LHCN-M2 (cell line): ENCODE measurements around the gene CHTF8. TPM values are rescaled to one million over a fixed set of nuclear protein-coding genes. Genes with fewer than 3 reads are reported as not detected.

Experiments
- DNase-seq: peaks from one replicate; pipeline ENCODE4 v3.0.0-alpha.2; 2012; ENCODE audit warnings: low read depth
- total RNA-seq: library from RNA; depleted of rRNA; stranded (reverse); fragments of >200 nt; gene quantifications from 2 replicates; pipeline ENCODE4 v1.2.3, GENCODE V29; 2014

Gene CHTF8
- total RNA-seq, 1 experiment from 2014 or later = 67.9 TPM

GRCh38 chr16:69113216-69113615 lies 19.2 kb downstream of the CHTF8 start:
- no peak for DNase-seq

GRCh38 chr16:69112285-69113129 lies 19.9 kb downstream of the CHTF8 start:
- peak; percentile 44 for DNase-seq

GRCh38 chr16:69111876-69112230 lies 20.5 kb downstream of the CHTF8 start:
- DNase-seq = no peak

GRCh38 chr16:69111216-69111875 lies 21.0 kb downstream of the CHTF8 start:
- no peak for DNase-seq

- DNase-seq = no peak
Observed at GRCh38 chr16:69110406-69110805, 22.0 kb downstream of the CHTF8 start.

GRCh38 chr16:69109486-69110270 lies 22.7 kb downstream of the CHTF8 start:
- no peak for DNase-seq

GRCh38 chr16:69108905-69109252 lies 23.5 kb downstream of the CHTF8 start:
- no peak for DNase-seq

- no peak for DNase-seq
Observed at GRCh38 chr16:69108064-69108904, 24.1 kb downstream of the CHTF8 start.

GRCh38 chr16:69107316-69107962 lies 24.9 kb downstream of the CHTF8 start:
- no peak for DNase-seq

- no peak for DNase-seq
Observed at GRCh38 chr16:69106491-69107315, 25.7 kb downstream of the CHTF8 start.

- peak; percentile 70 for DNase-seq
Observed at GRCh38 chr16:69105501-69106361, 26.7 kb downstream of the CHTF8 start, which contains the start of gene HAS3. HAS3 (plus strand) TSS chr16:69105653; CDS start chr16:69109396, 3,743 bp downstream.

GRCh38 chr16:69100071-69100691 lies 32.2 kb downstream of the CHTF8 start:
- DNase-seq = no peak

GRCh38 chr16:69095193-69095592 lies 37.2 kb downstream of the CHTF8 start:
- DNase-seq = no peak

- no peak for DNase-seq
Observed at GRCh38 chr16:69094501-69094900, 37.9 kb downstream of the CHTF8 start.

GRCh38 chr16:69093974-69094373 lies 38.4 kb downstream of the CHTF8 start:
- DNase-seq = no peak

GRCh38 chr16:69089091-69089910 lies 43.1 kb downstream of the CHTF8 start:
- no peak for DNase-seq

- DNase-seq = no peak
Observed at GRCh38 chr16:69088684-69089083, 43.7 kb downstream of the CHTF8 start.

- DNase-seq = no peak
Observed at GRCh38 chr16:69087161-69087581, 45.2 kb downstream of the CHTF8 start.
